HG03139 (cell line): ENCODE results near the gene EMP2.

Source experiments
- ATAC-seq: cut with Tn5 transposase; IDR thresholded peaks from one replicate; pipeline ENCODE4 v1.9.1; 2021; ENCODE audit not compliant: unreplicated experiment

The EMP2 gene

DNA sequence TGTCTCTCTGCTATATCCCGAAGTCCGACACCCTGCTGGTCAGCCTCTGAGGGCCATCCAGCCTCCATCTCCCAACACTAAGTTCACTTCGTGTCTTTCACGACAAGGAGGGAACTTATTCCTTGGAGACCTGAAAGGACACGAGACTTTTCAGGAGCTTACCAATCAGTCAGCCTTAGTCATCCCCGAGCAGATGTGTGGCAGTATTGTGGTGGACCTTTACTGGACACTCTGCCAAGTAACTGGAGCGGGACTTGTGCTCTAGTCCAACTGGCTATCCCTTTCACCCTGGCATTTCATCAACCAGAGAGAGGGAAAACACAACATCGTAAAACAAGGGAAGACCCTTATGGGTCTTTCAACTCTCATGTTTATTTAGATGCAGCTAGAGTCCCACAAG, 87.1 kb downstream of the EMP2 start:
- no peak for ATAC-seq

DNA sequence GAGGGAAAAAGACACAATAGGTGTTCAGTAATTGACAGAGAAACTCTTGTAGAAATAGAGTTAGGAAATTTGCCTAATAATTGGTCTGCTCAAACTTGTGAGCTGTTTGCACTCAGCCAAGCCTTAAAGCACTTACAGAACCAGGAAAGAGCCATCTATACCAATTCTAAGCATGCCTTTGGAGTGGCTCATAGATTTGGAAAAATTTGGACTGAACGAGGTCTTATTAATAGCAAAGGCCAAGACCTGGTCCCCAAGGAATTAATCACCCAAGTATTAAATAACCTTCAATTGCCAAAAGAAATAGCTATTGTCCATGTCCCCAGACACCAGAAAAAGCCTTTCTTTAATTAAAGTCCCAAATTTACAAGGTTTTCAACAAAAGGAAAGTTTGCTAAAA, 90.3 kb downstream of the EMP2 start:
- no peak for ATAC-seq

DNA sequence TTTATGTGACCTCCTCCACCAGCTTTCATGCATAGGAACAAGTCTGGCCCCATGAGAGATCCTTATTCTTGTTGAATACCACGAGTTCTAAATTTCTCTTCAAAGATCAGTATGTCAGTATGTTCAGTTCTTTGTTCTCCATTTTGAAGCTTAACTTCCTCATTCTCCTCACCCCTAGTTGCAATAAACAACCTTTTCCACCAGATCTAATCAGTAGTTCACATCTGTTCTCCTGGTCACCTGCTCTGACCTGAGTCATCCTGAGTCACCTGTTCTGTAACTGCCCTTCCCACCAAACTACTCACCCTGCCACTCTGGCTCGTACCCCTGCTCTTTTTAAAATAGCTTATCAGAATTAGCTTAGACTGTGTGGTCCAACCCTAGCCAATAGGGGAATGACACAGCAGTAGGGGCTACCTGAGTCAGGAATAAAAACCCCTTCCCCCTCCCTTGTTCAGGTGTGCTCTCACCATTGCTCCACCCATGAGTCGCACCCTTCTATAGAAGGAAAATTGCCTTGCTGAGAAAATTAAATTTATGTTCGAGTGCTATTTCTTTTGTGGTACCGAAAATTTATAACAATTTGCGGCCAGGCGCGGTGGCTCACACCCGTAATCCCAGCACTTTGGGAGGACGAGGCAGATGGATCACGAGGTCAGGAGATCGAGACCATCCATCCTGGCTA, 94.6 kb downstream of the EMP2 start:
- ATAC-seq = no peak

DNA sequence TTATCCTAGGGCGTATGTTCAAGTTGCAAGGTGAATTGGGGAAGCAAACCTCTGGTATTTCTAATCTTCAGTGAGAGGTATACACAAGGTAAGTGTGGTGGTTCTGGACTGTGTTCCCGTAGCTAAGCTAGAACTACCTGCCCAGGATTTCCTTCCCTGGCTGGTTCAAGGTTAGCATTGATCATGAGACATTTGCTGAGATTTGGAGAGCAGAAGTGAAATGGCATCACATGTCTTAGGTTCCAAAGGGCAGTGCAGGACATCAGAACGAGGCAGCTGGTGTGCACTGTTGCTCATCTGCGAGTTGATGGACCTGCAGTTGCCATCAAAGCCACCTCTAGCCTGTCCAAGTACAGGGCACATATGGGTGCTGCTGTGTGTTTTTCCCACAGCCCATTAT, 95.2 kb downstream of the EMP2 start:
- ATAC-seq = no peak

DNA sequence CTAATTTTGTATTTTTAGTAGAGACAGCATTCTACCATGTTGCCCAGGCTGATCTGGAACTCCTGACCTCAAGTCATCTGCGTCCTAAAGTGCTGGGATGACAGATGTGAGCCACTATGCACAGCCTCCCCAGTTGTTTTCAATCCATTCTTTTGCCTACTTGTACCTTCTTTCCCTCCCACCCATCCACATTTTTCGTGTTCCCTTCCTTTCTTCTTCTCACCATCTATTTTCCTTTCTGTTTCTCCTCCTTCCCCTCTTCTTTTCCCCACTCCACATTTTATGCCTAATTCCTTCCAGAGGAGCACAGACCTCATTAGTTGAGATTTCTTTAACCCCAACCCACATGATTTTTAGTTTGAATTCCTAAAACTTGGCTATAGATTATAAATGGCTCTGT, 100.2 kb downstream of the EMP2 start:
- no peak for ATAC-seq
